HFFc6 (cell line): Measurements from ENCODE around the gene CNTNAP5. TPM values are rescaled to one million over a fixed set of nuclear protein-coding genes. Genes with fewer than 3 reads are reported as not detected.

ENCODE experiments used
- DNase-seq: peaks from one replicate; pipeline ENCODE4 v3.0.0-alpha.2; 2018
- H3K27ac Mint-ChIP-seq: 2 replicates; pipeline ENCODE4 v1.8.0; 2020; ENCODE audit warnings: mild to moderate bottlenecking, mixed read lengths
- H3K27me3 Mint-ChIP-seq: 2 replicates; pipeline ENCODE4 v1.8.0; 2021; ENCODE audit warnings: mild to moderate bottlenecking, moderate library complexity, mixed read lengths; ENCODE audit not compliant: insufficient read depth
- H3K36me3 Mint-ChIP-seq: 2 replicates; pipeline ENCODE4 v1.8.0; 2021; ENCODE audit warnings: low read depth, mixed read lengths
- H3K4me1 Mint-ChIP-seq: 2 replicates; pipeline ENCODE4 v1.8.0; 2020; ENCODE audit warnings: low read depth, mixed read lengths
- H3K4me3 Mint-ChIP-seq: 2 replicates; pipeline ENCODE4 v1.8.0; 2020; ENCODE audit warnings: mild to moderate bottlenecking, moderate library complexity, mixed read lengths
- H3K9me3 Mint-ChIP-seq: 2 replicates; pipeline ENCODE4 v1.8.0; 2020; ENCODE audit warnings: mild to moderate bottlenecking, mixed read lengths
- CTCF ChIP-seq: fragments of 200-600 bp; sonication (generic); IDR thresholded peaks from 2 replicates; pipeline ENCODE4 v1.5.0; 2021; ENCODE audit warnings: antibody characterized with exemption, mild to moderate bottlenecking
- total RNA-seq, 6 experiments: library from RNA; stranded (reverse); fragmentation: NEBNext Ultra II Directional; extraction: Animal tissue kit (Norgen Biotek cat#: 25700); gene quantifications; 2 replicates in 1 of 6; 3 replicates in 5 of 6; pipeline ENCODE4 v1.2.3, GENCODE V29; 2021

The CNTNAP5 gene
- total RNA-seq, 6 experiments from 2014 or later: not detected

DNA sequence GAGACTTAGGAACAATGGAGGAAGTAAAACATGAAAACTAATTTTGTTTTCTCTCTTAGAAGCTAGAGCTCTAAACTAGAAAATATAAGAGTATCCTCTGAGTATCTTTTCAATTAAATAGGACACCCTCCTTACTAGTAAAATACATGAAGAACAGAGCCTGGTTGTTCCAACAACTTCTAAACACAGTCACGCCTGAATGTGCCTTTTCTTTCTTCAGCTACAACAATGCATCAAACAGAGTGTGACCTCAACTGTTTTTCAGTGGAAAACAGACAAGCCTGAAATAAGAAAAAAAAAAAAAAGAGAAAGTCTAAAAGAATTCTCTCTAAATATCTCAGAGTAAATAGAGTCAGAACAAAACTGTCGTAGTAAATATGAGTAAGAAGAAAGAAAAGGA is 928.8 kb downstream of the CNTNAP5 start:
- no peaks in the 10 kb centered on the region for H3K4me1 Mint-ChIP-seq
- no peak for TF ChIP-seq CTCF
- H3K4me3 Mint-ChIP-seq: no peak overlapping the region
- H3K27ac Mint-ChIP-seq: no peak overlapping the region
- peaks cover 7% of the 10 kb centered on the region; the same call in 1 of the 2 replicates for H3K36me3 Mint-ChIP-seq
- H3K27me3 Mint-ChIP-seq: peaks cover 2% of the 10 kb centered on the region; the same call in 1 of the 2 replicates
- DNase-seq: no peak
- peaks cover 48% of the 10 kb centered on the region for H3K9me3 Mint-ChIP-seq

DNA sequence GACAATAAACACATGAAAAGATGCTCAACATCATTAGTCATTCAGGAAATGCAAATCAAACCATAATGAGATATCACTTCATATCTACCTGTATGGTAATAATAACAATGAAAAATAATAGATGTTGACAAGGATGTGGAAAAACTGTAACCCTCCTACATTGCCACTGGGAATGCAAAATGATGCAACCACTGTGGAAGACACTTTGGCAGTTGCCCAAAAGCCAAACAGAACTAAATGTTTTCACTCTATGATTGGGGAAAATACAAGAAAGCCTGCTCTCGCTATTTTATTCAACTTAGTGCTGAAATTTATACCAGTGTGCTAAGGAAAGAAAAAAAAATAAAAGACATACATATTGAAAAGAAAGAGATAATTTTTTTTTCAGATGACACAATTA is 934.5 kb downstream of the CNTNAP5 start:
- no peak for TF ChIP-seq CTCF
- Mint-ChIP-seq H3K27ac (no peak overlapping the region), H3K4me3 (no peak overlapping the region), H3K27me3 (peaks cover 2% of the 10 kb centered on the region; the same call in 1 of the 2 replicates), H3K9me3 (peaks cover 34% of the 10 kb centered on the region), H3K4me1 (no peaks in the 10 kb centered on the region), H3K36me3 (no peaks in the 10 kb centered on the region)
- DNase-seq: no peak

- no peak for TF ChIP-seq CTCF
- DNase-seq: no peak
- H3K9me3 Mint-ChIP-seq: peaks cover 38% of the 10 kb centered on the region
- no peak overlapping the region for H3K4me3 Mint-ChIP-seq
- no peak overlapping the region for H3K27ac Mint-ChIP-seq
- H3K36me3 Mint-ChIP-seq: no peaks in the 10 kb centered on the region
- no peaks in the 10 kb centered on the region for H3K4me1 Mint-ChIP-seq
- peaks cover 2% of the 10 kb centered on the region; the same call in 1 of the 2 replicates for H3K27me3 Mint-ChIP-seq
Observed at GRCh38 chr2:124961132-124961531, 936.0 kb downstream of the CNTNAP5 start.
